ENCODE data around the gene MAP10. TPM values are rescaled to one million over a fixed set of nuclear protein-coding genes. Genes with fewer than 3 reads are reported as not detected.

Gene MAP10
- polyA plus RNA-seq, 1 donor (not counting 4 experiments of a cell fraction or from before 2014, with no cell fraction given): 0.71 TPM

DNA sequence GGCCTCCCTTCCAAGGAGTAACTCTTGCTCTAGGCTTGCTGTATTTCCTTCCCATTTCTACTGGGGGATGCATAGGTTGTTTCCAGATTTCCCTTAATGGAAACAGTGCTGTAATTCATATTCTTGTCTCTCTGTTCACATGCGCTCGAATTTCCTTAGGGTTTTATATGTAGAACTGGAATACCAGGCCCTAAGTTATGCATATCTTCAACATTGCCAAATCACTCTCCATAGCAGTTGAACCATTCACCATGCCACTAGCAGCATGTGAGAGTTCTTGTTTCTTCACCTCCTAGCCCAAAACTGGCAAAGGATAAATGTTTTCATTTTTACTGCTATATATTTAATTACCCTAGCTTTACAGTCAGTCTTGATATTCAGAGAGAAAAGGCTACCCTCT is 12.8 kb downstream of the MAP10 start:
- DNase-seq (ENCODE audit: low read depth, low spot score) (no peak), FAIRE-seq (no peak)
- TF ChIP-seq, protein P1, sequence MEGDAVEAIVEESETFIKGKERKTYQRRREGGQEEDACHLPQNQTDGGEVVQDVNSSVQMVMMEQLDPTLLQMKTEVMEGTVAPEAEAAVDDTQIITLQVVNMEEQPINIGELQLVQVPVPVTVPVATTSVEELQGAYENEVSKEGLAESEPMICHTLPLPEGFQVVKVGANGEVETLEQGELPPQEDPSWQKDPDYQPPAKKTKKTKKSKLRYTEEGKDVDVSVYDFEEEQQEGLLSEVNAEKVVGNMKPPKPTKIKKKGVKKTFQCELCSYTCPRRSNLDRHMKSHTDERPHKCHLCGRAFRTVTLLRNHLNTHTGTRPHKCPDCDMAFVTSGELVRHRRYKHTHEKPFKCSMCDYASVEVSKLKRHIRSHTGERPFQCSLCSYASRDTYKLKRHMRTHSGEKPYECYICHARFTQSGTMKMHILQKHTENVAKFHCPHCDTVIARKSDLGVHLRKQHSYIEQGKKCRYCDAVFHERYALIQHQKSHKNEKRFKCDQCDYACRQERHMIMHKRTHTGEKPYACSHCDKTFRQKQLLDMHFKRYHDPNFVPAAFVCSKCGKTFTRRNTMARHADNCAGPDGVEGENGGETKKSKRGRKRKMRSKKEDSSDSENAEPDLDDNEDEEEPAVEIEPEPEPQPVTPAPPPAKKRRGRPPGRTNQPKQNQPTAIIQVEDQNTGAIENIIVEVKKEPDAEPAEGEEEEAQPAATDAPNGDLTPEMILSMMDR (optimal IDR thresholded peaks at IDR 0.05 in 1 of 3, IDR thresholded peaks at IDR 0.05 in 1 of 3, conservative IDR thresholded peaks at IDR 0.05 in 1 of 3; ENCODE audit: extremely low read depth in 1 of 3, insufficient read depth in 2 of 3, low read length in 3 of 3): no peak
- TF ChIP-seq EZH2 (IDR thresholded peaks at IDR 0.05; ENCODE audit: low read length): no peak
- Histone ChIP-seq H2AFZ (ENCODE audit: control insufficient read depth, low read length) (no peak overlapping the region), H3K9me3 (ENCODE audit: control insufficient read depth, low read depth, low read length) (no peaks in the 10 kb centered on the region), H3K27me3 (ENCODE audit: control insufficient read depth, extremely low read depth, insufficient read depth, low read length) (no peaks in the 10 kb centered on the region), H3K36me3 (ENCODE audit: control insufficient read depth in 2 of 2, extremely low read depth in 1 of 2, insufficient read depth in 2 of 2, low read length in 2 of 2) (no peaks in the 10 kb centered on the region), H3K9ac (ENCODE audit: control insufficient read depth, extremely low read depth, insufficient read depth, low read length) (no peak overlapping the region), H3K27ac (ENCODE audit: control insufficient read depth, insufficient read depth, low read length) (no peak overlapping the region), H4K20me1 (ENCODE audit: control insufficient read depth, extremely low read depth, insufficient read depth, low read length) (no peaks in the 10 kb centered on the region), H3K79me2 (ENCODE audit: control insufficient read depth, insufficient read depth, low read length) (no peaks in the 10 kb centered on the region), H3K9me1 (ENCODE audit: control insufficient read depth, extremely low read depth, insufficient read depth, low read length) (no peaks in the 10 kb centered on the region), H3K4me2 (ENCODE audit: control insufficient read depth, extremely low read depth, insufficient read depth, low read depth, low read length) (no peak overlapping the region), H3K4me3 (ENCODE audit: control insufficient read depth in 2 of 3, extremely low read depth in 1 of 3, insufficient read depth in 2 of 3, low read depth in 1 of 3, low read length in 3 of 3) (no peak overlapping the region), H3K4me1 (ENCODE audit: control insufficient read depth, extremely low read depth, insufficient read depth, low read length) (no peaks in the 10 kb centered on the region)
- dilution Hi-C loops (cut with MboI; ENCODE audit: extremely low pct_ligation_motif_present, low sequenced_read_pairs): no loop called here

DNA sequence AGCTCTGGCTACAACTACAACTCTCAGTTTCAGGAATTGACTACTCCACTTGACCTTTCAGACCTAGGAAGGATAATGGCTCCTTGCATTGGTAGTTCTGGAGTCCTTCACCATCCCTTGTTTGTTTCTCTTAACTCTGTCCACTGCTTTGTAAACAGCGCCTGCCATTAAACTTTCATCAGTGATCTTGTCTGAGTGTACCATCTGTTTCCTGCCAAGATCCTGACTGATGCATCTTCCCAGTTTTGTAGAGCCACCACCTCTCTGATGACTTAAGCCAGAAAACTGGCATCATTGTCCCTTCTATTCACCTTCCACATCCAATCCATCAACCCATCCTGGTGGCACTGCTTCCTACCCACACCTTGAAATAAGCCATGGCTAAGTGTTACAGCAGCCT is 15.2 kb downstream of the MAP10 start:
- FAIRE-seq (no peak), DNase-seq (ENCODE audit: low read depth, low spot score) (no peak)
- Histone ChIP-seq H3K9me3 (ENCODE audit: control insufficient read depth, low read depth, low read length) (no peaks in the 10 kb centered on the region), H3K27me3 (ENCODE audit: control insufficient read depth, extremely low read depth, insufficient read depth, low read length) (no peaks in the 10 kb centered on the region), H3K79me2 (ENCODE audit: control insufficient read depth, insufficient read depth, low read length) (no peaks in the 10 kb centered on the region), H4K20me1 (ENCODE audit: control insufficient read depth, extremely low read depth, insufficient read depth, low read length) (no peaks in the 10 kb centered on the region), H3K27ac (ENCODE audit: control insufficient read depth, insufficient read depth, low read length) (no peak overlapping the region), H3K4me3 (ENCODE audit: control insufficient read depth in 2 of 3, extremely low read depth in 1 of 3, insufficient read depth in 2 of 3, low read depth in 1 of 3, low read length in 3 of 3) (no peak overlapping the region), H3K36me3 (ENCODE audit: control insufficient read depth in 2 of 2, extremely low read depth in 1 of 2, insufficient read depth in 2 of 2, low read length in 2 of 2) (no peaks in the 10 kb centered on the region), H3K4me1 (ENCODE audit: control insufficient read depth, extremely low read depth, insufficient read depth, low read length) (no peaks in the 10 kb centered on the region), H3K4me2 (ENCODE audit: control insufficient read depth, extremely low read depth, insufficient read depth, low read depth, low read length) (no peak overlapping the region), H3K9ac (ENCODE audit: control insufficient read depth, extremely low read depth, insufficient read depth, low read length) (no peak overlapping the region), H2AFZ (ENCODE audit: control insufficient read depth, low read length) (no peak overlapping the region), H3K9me1 (ENCODE audit: control insufficient read depth, extremely low read depth, insufficient read depth, low read length) (no peaks in the 10 kb centered on the region)
- no peak for TF ChIP-seq EZH2 (IDR thresholded peaks at IDR 0.05; ENCODE audit: low read length)
- TF ChIP-seq, protein P1 (optimal IDR thresholded peaks at IDR 0.05 in 1 of 3, IDR thresholded peaks at IDR 0.05 in 1 of 3, conservative IDR thresholded peaks at IDR 0.05 in 1 of 3; ENCODE audit: extremely low read depth in 1 of 3, insufficient read depth in 2 of 3, low read length in 3 of 3): no peak
- dilution Hi-C loops (cut with MboI; ENCODE audit: extremely low pct_ligation_motif_present, low sequenced_read_pairs): no loop called here

Measured in keratinocyte (primary cell).